SU-DHL-6 (cell line): ENCODE measurements around the gene CELA1.

Experiments used
- H2AFZ ChIP-seq: fragments of 200-600 bp; sonication (generic); 2 replicates; pipeline ENCODE4 v1.6.1; 2014; ENCODE audit warnings: low read depth, mild to moderate bottlenecking, moderate library complexity, mixed read lengths, antibody characterized with exemption, low read length; ENCODE audit not compliant: severe bottlenecking
- H3F3A ChIP-seq: fragments of 200-600 bp; shearing (Covaris generic); 2 replicates; pipeline ENCODE4 v1.6.0; 2016; ENCODE audit warnings: antibody characterized with exemption, mild to moderate bottlenecking; ENCODE audit not compliant: insufficient read depth
- H3K27ac ChIP-seq: fragments of 200-600 bp; sonication (generic); 2 replicates; pipeline ENCODE4 v1.5.1; 2016; ENCODE audit warnings: low read depth, mild to moderate bottlenecking, low read length, moderate library complexity, mixed read lengths
- H3K27me3 ChIP-seq: fragments of 200-600 bp; sonication (generic), shearing (Covaris generic); 2 replicates; pipeline ENCODE4 v1.6.0; 2014; ENCODE audit warnings: mild to moderate bottlenecking, low read length
- H3K36me3 ChIP-seq: fragments of 200-600 bp; sonication (generic); 2 replicates; pipeline ENCODE4 v1.6.1; 2014; ENCODE audit warnings: mild to moderate bottlenecking, low read length, mixed read lengths
- H3K4me2 ChIP-seq: fragments of 300-600, 200-600 bp; shearing (Covaris generic), sonication (generic); 2 replicates; pipeline ENCODE4 v1.6.0; 2014; ENCODE audit warnings: low read length, low read depth, mild to moderate bottlenecking; ENCODE audit not compliant: poor library complexity, severe bottlenecking
- H3K4me3 ChIP-seq: fragments of 200-600 bp; sonication (generic); 2 replicates; pipeline ENCODE4 v1.5.1; 2014; ENCODE audit warnings: antibody characterized with exemption, low read length, mild to moderate bottlenecking, mixed read lengths; ENCODE audit not compliant: insufficient read depth, poor library complexity, severe bottlenecking
- H3K79me2 ChIP-seq: fragments of 200-600 bp; sonication (generic); 2 replicates; pipeline ENCODE4 v1.6.1; 2014; ENCODE audit warnings: mild to moderate bottlenecking, low read length, moderate library complexity; ENCODE audit not compliant: insufficient read depth
- H3K9ac ChIP-seq: fragments of 200-600 bp; sonication (generic); 2 replicates; pipeline ENCODE4 v1.7.0; 2014; ENCODE audit warnings: mild to moderate bottlenecking, low read length
- H3K9me2 ChIP-seq: fragments of 200-600 bp; sonication (generic); replicated peaks from 2 replicates; pipeline ENCODE4 v1.6.1; 2014; ENCODE audit warnings: low read length; ENCODE audit not compliant: insufficient read depth
- H3K9me3 ChIP-seq: fragments of 200-600 bp; sonication (generic); 2 replicates; pipeline ENCODE4 v1.6.1; 2014; ENCODE audit warnings: low read length, mixed read lengths; ENCODE audit not compliant: insufficient read depth
- H4K20me1 ChIP-seq: fragments of 200-600 bp; sonication (generic); 2 replicates; pipeline ENCODE4 v1.6.1; 2014; ENCODE audit warnings: low read depth, mild to moderate bottlenecking, antibody characterized with exemption, low read length, moderate library complexity, mixed read lengths
- CTCF ChIP-seq: fragments of 200-600 bp; sonication (generic); IDR thresholded peaks from one replicate; pipeline ENCODE4 v1.5.1; 2017; ENCODE audit warnings: antibody characterized with exemption, mild to moderate bottlenecking, low read length, moderate library complexity; ENCODE audit not compliant: insufficient read depth, poor library complexity, severe bottlenecking
- EZH2phosphoT487 ChIP-seq: fragments of 200-600 bp; sonication (generic), shearing (Covaris generic); conservative IDR thresholded peaks from 2 replicates; pipeline ENCODE4 v1.6.1; 2018; ENCODE audit warnings: mild to moderate bottlenecking, antibody characterized with exemption, low read length, moderate library complexity, mixed read lengths

Gene CELA1

GRCh38 chr12:51334764-51335163, 11.7 kb downstream of the CELA1 start:
- Histone ChIP-seq H3F3A (no peaks in the 10 kb centered on the region), H3K36me3 (no peaks in the 10 kb centered on the region), H3K4me2 (no peak overlapping the region), H3K27me3 (no peaks in the 10 kb centered on the region), H2AFZ (no peak overlapping the region), H4K20me1 (no peaks in the 10 kb centered on the region), H3K27ac (no peak overlapping the region), H3K9me2 (no peaks in the 10 kb centered on the region), H3K79me2 (no peaks in the 10 kb centered on the region), H3K9me3 (no peaks in the 10 kb centered on the region), H3K9ac (no peak overlapping the region), H3K4me3 (no peak overlapping the region)
- TF ChIP-seq EZH2phosphoT487, result no peak
- no peak for TF ChIP-seq CTCF

- Histone ChIP-seq H4K20me1 (no peaks in the 10 kb centered on the region), H3K4me3 (no peak overlapping the region), H3K9ac (no peak overlapping the region), H3K79me2 (no peaks in the 10 kb centered on the region), H3K9me3 (no peaks in the 10 kb centered on the region), H3K27ac (no peak overlapping the region), H3K4me2 (no peak overlapping the region), H3F3A (no peaks in the 10 kb centered on the region), H3K27me3 (no peaks in the 10 kb centered on the region), H3K36me3 (no peaks in the 10 kb centered on the region), H3K9me2 (no peaks in the 10 kb centered on the region), H2AFZ (no peak overlapping the region)
- TF ChIP-seq CTCF (no peak), EZH2phosphoT487 (no peak)
These were observed 12.9 kb downstream of the CELA1 start for GRCh38 chr12:51333536-51333935.

- no peaks in the 10 kb centered on the region for H3K36me3 ChIP-seq
- TF ChIP-seq CTCF (no peak), EZH2phosphoT487 (no peak)
- no peak overlapping the region for H3K4me3 ChIP-seq
- no peaks in the 10 kb centered on the region for H3K9me3 ChIP-seq
- no peaks in the 10 kb centered on the region for H4K20me1 ChIP-seq
- no peaks in the 10 kb centered on the region; the same call in 1 of the 2 replicates for H3K27me3 ChIP-seq
- H3K4me2 ChIP-seq, result no peak overlapping the region
- no peak overlapping the region for H3K27ac ChIP-seq
- H3F3A ChIP-seq, result no peaks in the 10 kb centered on the region
- H2AFZ ChIP-seq, result no peak overlapping the region
- H3K9me2 ChIP-seq, result no peaks in the 10 kb centered on the region
- H3K9ac ChIP-seq, result no peak overlapping the region
- no peaks in the 10 kb centered on the region for H3K79me2 ChIP-seq
These were observed 16.3 kb downstream of the CELA1 start for GRCh38 chr12:51330186-51330585.
